Stimulated activated CD8-positive, alpha-beta memory T cell treated with anti-CD3 and anti-CD28 coated beads, Interleukin-12 subunit alpha, Interleukin-12 subunit beta, amount 100 ng/mL, for 24 hours (primary cell): ENCODE measurements around the gene LACRT.
"Not testable (repeated sequence)": the region's sequence is repeated elsewhere in the genome, so short reads cannot be mapped to it uniquely, and the experiment has no call there.

ENCODE experiments used
- DNase-seq: peaks from one replicate; pipeline ENCODE4 v3.0.0-alpha.2; 2020; ENCODE audit errors: extremely low read depth

The LACRT gene

GRCh38 chr12:54634795-54635194, at the start of gene LACRT:
TSS of gene LACRT (minus strand) at chr12:54634895. CDS start at chr12:54634841, 54 bp downstream.
- DNase-seq = no peak

GRCh38 chr12:54683398-54683797, 48.7 kb upstream of the LACRT start:
- DNase-seq = no peak

GRCh38 chr12:54682674-54683073, 48.0 kb upstream of the LACRT start:
- no peak for DNase-seq

- DNase-seq = no peak
Observed at GRCh38 chr12:54680374-54680773, 45.7 kb upstream of the LACRT start.

GRCh38 chr12:54678131-54678530, 43.4 kb upstream of the LACRT start:
- DNase-seq = no peak

- no peak for DNase-seq
Observed at GRCh38 chr12:54667945-54668344, 33.2 kb upstream of the LACRT start.

GRCh38 chr12:54666008-54666407, 31.3 kb upstream of the LACRT start:
- DNase-seq = no peak

- not testable (repeated sequence) for DNase-seq
Observed at GRCh38 chr12:54665022-54665635, 30.4 kb upstream of the LACRT start.

GRCh38 chr12:54663603-54664002, 28.9 kb upstream of the LACRT start:
- DNase-seq = no peak

- no peak for DNase-seq
Observed at GRCh38 chr12:54662026-54662425, 27.3 kb upstream of the LACRT start.

- DNase-seq = no peak
Observed at GRCh38 chr12:54661048-54661447, 26.4 kb upstream of the LACRT start.

- DNase-seq = no peak
Observed at GRCh38 chr12:54660320-54660962, 25.7 kb upstream of the LACRT start.

- DNase-seq = no peak
Observed at GRCh38 chr12:54658306-54659264, 23.9 kb upstream of the LACRT start.

GRCh38 chr12:54657105-54657607, 22.5 kb upstream of the LACRT start:
- DNase-seq = no peak

GRCh38 chr12:54654926-54655325, 20.2 kb upstream of the LACRT start:
- DNase-seq = no peak

- DNase-seq = no peak
Observed at GRCh38 chr12:54653025-54653424, 18.3 kb upstream of the LACRT start.

GRCh38 chr12:54650889-54651288, 16.2 kb upstream of the LACRT start:
- DNase-seq = no peak

- DNase-seq = no peak
Observed at GRCh38 chr12:54650409-54650808, 15.7 kb upstream of the LACRT start.

- DNase-seq = no peak
Observed at GRCh38 chr12:54649825-54650224, 15.1 kb upstream of the LACRT start.

- no peak for DNase-seq
Observed at GRCh38 chr12:54648265-54648664, 13.6 kb upstream of the LACRT start, which contains the start of gene DCD. TSS of gene DCD (minus strand) at chr12:54648365. CDS start at chr12:54648303, 62 bp downstream.

GRCh38 chr12:54641554-54641953, 6.9 kb upstream of the LACRT start:
- no peak for DNase-seq

GRCh38 chr12:54641089-54641488, 6.4 kb upstream of the LACRT start:
- no peak for DNase-seq
